GM12874 (cell line): Measurements from ENCODE around the gene IGFBP5.

Experiments
- CTCF ChIP-seq: IDR thresholded peaks from 2 replicates; pipeline ENCODE4 v1.5.1; 2011; ENCODE audit warnings: low read depth, mild to moderate bottlenecking, control low read depth, low read length, moderate library complexity; ENCODE audit not compliant: insufficient read depth

The IGFBP5 gene

GRCh38 chr2:216659276-216659675 lies 36.1 kb downstream of the IGFBP5 start:
- no peak for TF ChIP-seq CTCF

GRCh38 chr2:216658757-216659156 lies 36.6 kb downstream of the IGFBP5 start:
- no peak for TF ChIP-seq CTCF

GRCh38 chr2:216657980-216658379 lies 37.4 kb downstream of the IGFBP5 start:
- no peak for TF ChIP-seq CTCF

GRCh38 chr2:216657086-216657855 lies 38.1 kb downstream of the IGFBP5 start:
- TF ChIP-seq CTCF, result no peak

GRCh38 chr2:216654528-216655052 lies 40.8 kb downstream of the IGFBP5 start:
- TF ChIP-seq CTCF, result no peak

GRCh38 chr2:216653931-216654365 lies 41.4 kb downstream of the IGFBP5 start:
- TF ChIP-seq CTCF, result no peak

GRCh38 chr2:216653093-216653799 lies 42.1 kb downstream of the IGFBP5 start:
- TF ChIP-seq CTCF, result no peak
